Measurements from ENCODE around the gene TMEM147.

- no peak for TF ChIP-seq ZNF382 (CRISPR knock-in tag; IDR thresholded peaks at IDR 0.05; ENCODE audit: borderline replicate concordance)
- TF ChIP-seq ZNF138 (CRISPR knock-in tag; IDR thresholded peaks at IDR 0.05; ENCODE audit: low read depth): no peak
- TF ChIP-seq, protein P1, sequence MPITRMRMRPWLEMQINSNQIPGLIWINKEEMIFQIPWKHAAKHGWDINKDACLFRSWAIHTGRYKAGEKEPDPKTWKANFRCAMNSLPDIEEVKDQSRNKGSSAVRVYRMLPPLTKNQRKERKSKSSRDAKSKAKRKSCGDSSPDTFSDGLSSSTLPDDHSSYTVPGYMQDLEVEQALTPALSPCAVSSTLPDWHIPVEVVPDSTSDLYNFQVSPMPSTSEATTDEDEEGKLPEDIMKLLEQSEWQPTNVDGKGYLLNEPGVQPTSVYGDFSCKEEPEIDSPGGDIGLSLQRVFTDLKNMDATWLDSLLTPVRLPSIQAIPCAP (CRISPR knock-in tag; IDR thresholded peaks at IDR 0.05; ENCODE audit: low read depth): no peak
- no peak for TF ChIP-seq POLR2A (IDR thresholded peaks at IDR 0.05; ENCODE audit: insufficient read depth in 1 of 2, low read depth in 2 of 2, low read length in 2 of 2)
- no peak for TF ChIP-seq NR3C1 (CRISPR knock-in tag; IDR thresholded peaks at IDR 0.05)
- no peak for TF ChIP-seq ZNF549 (CRISPR knock-in tag; IDR thresholded peaks at IDR 0.05)
- TF ChIP-seq, protein P2, sequence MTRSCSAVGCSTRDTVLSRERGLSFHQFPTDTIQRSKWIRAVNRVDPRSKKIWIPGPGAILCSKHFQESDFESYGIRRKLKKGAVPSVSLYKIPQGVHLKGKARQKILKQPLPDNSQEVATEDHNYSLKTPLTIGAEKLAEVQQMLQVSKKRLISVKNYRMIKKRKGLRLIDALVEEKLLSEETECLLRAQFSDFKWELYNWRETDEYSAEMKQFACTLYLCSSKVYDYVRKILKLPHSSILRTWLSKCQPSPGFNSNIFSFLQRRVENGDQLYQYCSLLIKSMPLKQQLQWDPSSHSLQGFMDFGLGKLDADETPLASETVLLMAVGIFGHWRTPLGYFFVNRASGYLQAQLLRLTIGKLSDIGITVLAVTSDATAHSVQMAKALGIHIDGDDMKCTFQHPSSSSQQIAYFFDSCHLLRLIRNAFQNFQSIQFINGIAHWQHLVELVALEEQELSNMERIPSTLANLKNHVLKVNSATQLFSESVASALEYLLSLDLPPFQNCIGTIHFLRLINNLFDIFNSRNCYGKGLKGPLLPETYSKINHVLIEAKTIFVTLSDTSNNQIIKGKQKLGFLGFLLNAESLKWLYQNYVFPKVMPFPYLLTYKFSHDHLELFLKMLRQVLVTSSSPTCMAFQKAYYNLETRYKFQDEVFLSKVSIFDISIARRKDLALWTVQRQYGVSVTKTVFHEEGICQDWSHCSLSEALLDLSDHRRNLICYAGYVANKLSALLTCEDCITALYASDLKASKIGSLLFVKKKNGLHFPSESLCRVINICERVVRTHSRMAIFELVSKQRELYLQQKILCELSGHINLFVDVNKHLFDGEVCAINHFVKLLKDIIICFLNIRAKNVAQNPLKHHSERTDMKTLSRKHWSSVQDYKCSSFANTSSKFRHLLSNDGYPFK (CRISPR knock-in tag; IDR thresholded peaks at IDR 0.05; ENCODE audit: borderline replicate concordance): no peak
- TF ChIP-seq HIVEP1 (CRISPR knock-in tag; IDR thresholded peaks at IDR 0.05): no peak
- no peak for TF ChIP-seq PHB2 (IDR thresholded peaks at IDR 0.05; ENCODE audit: partially characterized antibody)
- TF ChIP-seq TP53 (CRISPR knock-in tag; conservative IDR thresholded peaks at IDR 0.05): no peak
- no peak for TF ChIP-seq EP300 (IDR thresholded peaks at IDR 0.05; ENCODE audit: low read depth in 2 of 2, low read length in 2 of 2)
- TF ChIP-seq EP300 (CRISPR knock-in tag; IDR thresholded peaks at IDR 0.05; ENCODE audit: borderline replicate concordance): no peak
- TF ChIP-seq KLF15 (CRISPR knock-in tag; IDR thresholded peaks at IDR 0.05; ENCODE audit: borderline replicate concordance): no peak
- TF ChIP-seq CTCF (CRISPR knock-in tag; IDR thresholded peaks at IDR 0.05): no peak
- TF ChIP-seq MEIS1 (CRISPR knock-in tag; IDR thresholded peaks at IDR 0.05; ENCODE audit: borderline replicate concordance): no peak
These were observed 36.3 kb upstream of the TMEM147 start for GRCh38 chr19:35509018-35509652.

Data from HepG2 (cell line).